Fibroblast of mammary gland (primary cell): ENCODE results near the gene C13orf42.

ENCODE experiments used
- DNase-seq: peaks from one replicate; pipeline ENCODE4 v3.0.0-alpha.2; 2010; ENCODE audit warnings: low read depth
- H3K4me3 ChIP-seq: 2 replicates; pipeline ENCODE4 v1.5.1; 2011; ENCODE audit warnings: low read depth, mild to moderate bottlenecking, low read length, moderate library complexity; ENCODE audit not compliant: control insufficient read depth
- CTCF ChIP-seq: conservative IDR thresholded peaks from 2 replicates; pipeline ENCODE4 v1.5.1; 2011; ENCODE audit warnings: low read depth, low read length, inconsistent platforms; ENCODE audit not compliant: control insufficient read depth, insufficient read depth

The C13orf42 gene

GRCh38 chr13:51057906-51058305, 53.2 kb downstream of the C13orf42 start:
- no peak for DNase-seq
- H3K4me3 ChIP-seq, result no peak overlapping the region
- TF ChIP-seq CTCF, result no peak

- H3K4me3 ChIP-seq, result no peak overlapping the region
- no peak for DNase-seq
- TF ChIP-seq CTCF, result no peak
Observed at GRCh38 chr13:51057001-51057400, 54.1 kb downstream of the C13orf42 start.

GRCh38 chr13:51052581-51052980, 58.5 kb downstream of the C13orf42 start:
- TF ChIP-seq CTCF, result no peak
- H3K4me3 ChIP-seq, result no peak overlapping the region
- no peak for DNase-seq

- TF ChIP-seq CTCF, result no peak
- no peak for DNase-seq
- H3K4me3 ChIP-seq, result no peak overlapping the region
Observed at GRCh38 chr13:51050021-51050830, 60.8 kb downstream of the C13orf42 start.

DNA sequence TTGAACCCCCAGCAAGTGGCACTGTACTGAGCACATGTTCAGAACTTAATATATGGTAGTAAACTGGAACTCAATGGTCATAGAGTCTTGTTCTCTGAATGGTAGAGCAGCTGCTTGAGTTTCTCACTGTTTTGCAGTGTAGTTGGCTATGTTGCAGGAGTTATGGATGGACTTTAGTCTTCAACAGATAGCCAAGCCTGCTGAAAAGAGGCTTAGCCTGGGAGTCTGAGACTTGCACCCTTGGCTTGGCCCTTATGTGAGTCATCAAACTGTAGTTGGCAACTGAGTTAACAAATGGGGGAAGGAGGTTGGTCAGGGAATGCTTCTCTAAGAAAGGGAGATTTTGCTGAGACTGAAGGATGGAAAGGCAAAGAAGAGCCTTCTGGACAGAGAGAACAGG, 62.5 kb downstream of the C13orf42 start:
- no peak for TF ChIP-seq CTCF
- DNase-seq, result no peak
- no peak overlapping the region for H3K4me3 ChIP-seq

GRCh38 chr13:51048166-51048461, 63.0 kb downstream of the C13orf42 start:
- no peak for DNase-seq
- TF ChIP-seq CTCF, result no peak
- no peak overlapping the region for H3K4me3 ChIP-seq
